Stimulated activated naive CD8-positive, alpha-beta T cell treated with anti-CD3 and anti-CD28 coated beads, Interleukin-15, Interleukin-2, amounts not matched to agents 100 ng/mL and 50 ng/mL, for 24 hours (primary cell): Measurements from ENCODE around the gene RPL29.

Experiments used
- H3K27ac Mint-ChIP-seq: one replicate; pipeline ENCODE4 v1.8.0; 2021; ENCODE audit warnings: mild to moderate bottlenecking, mixed read lengths
- H3K27me3 Mint-ChIP-seq: one replicate; pipeline ENCODE4 v1.8.0; 2021; ENCODE audit warnings: mixed read lengths
- H3K36me3 Mint-ChIP-seq: one replicate; pipeline ENCODE4 v1.8.0; 2021; ENCODE audit warnings: low read depth, mixed read lengths
- H3K4me1 Mint-ChIP-seq: one replicate; pipeline ENCODE4 v1.8.0; 2021; ENCODE audit warnings: low read depth, mixed read lengths
- H3K4me3 Mint-ChIP-seq: one replicate; pipeline ENCODE4 v1.8.0; 2021; ENCODE audit warnings: mild to moderate bottlenecking, mixed read lengths
- H3K9me3 Mint-ChIP-seq: one replicate; pipeline ENCODE4 v1.8.0; 2021; ENCODE audit warnings: mixed read lengths

RPL29 gene

GRCh38 chr3:51971350-51971749, 24.3 kb downstream of the RPL29 start:
- no peaks in the 10 kb centered on the region for H3K9me3 Mint-ChIP-seq
- H3K27me3 Mint-ChIP-seq: no peaks in the 10 kb centered on the region
- H3K4me1 Mint-ChIP-seq: peaks cover 41% of the 10 kb centered on the region
- no peak overlapping the region for H3K4me3 Mint-ChIP-seq
- H3K36me3 Mint-ChIP-seq: no peaks in the 10 kb centered on the region
- no peak overlapping the region for H3K27ac Mint-ChIP-seq

GRCh38 chr3:51970606-51971300, 24.9 kb downstream of the RPL29 start:
- no peak overlapping the region for H3K4me3 Mint-ChIP-seq
- H3K9me3 Mint-ChIP-seq: no peaks in the 10 kb centered on the region
- peaks cover 35% of the 10 kb centered on the region for H3K4me1 Mint-ChIP-seq
- no peaks in the 10 kb centered on the region for H3K36me3 Mint-ChIP-seq
- no peak overlapping the region for H3K27ac Mint-ChIP-seq
- H3K27me3 Mint-ChIP-seq: no peaks in the 10 kb centered on the region

DNA sequence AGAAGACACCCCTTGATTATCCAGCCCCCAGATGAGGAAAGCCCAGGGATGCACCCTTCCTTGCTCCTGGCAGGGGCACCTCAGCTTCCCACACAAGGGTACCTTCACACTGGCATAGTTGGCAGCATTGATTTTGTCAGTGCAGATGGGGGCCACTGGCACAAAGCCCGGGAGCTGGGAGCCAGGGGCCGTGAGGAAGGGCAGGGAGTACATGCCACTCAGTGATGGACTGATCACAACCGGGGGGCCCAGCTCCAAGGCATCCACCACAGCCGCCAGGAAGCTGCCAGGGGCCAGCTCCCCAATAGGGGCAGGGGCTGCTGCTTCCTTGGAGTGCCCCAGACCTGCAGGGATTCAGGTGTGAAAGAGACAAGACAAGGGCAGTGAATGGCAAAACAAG, 25.9 kb downstream of the RPL29 start:
- H3K4me3 Mint-ChIP-seq: no peak overlapping the region
- no peaks in the 10 kb centered on the region for H3K9me3 Mint-ChIP-seq
- no peaks in the 10 kb centered on the region for H3K27me3 Mint-ChIP-seq
- H3K36me3 Mint-ChIP-seq: no peaks in the 10 kb centered on the region
- H3K27ac Mint-ChIP-seq: no peak overlapping the region
- peaks cover 28% of the 10 kb centered on the region for H3K4me1 Mint-ChIP-seq

- Mint-ChIP-seq H3K36me3 (no peaks in the 10 kb centered on the region), H3K27ac (no peak overlapping the region), H3K27me3 (no peaks in the 10 kb centered on the region), H3K4me3 (no peak overlapping the region), H3K4me1 (peaks cover 21% of the 10 kb centered on the region), H3K9me3 (no peaks in the 10 kb centered on the region)
Observed at GRCh38 chr3:51968883-51969678, 26.6 kb downstream of the RPL29 start.

DNA sequence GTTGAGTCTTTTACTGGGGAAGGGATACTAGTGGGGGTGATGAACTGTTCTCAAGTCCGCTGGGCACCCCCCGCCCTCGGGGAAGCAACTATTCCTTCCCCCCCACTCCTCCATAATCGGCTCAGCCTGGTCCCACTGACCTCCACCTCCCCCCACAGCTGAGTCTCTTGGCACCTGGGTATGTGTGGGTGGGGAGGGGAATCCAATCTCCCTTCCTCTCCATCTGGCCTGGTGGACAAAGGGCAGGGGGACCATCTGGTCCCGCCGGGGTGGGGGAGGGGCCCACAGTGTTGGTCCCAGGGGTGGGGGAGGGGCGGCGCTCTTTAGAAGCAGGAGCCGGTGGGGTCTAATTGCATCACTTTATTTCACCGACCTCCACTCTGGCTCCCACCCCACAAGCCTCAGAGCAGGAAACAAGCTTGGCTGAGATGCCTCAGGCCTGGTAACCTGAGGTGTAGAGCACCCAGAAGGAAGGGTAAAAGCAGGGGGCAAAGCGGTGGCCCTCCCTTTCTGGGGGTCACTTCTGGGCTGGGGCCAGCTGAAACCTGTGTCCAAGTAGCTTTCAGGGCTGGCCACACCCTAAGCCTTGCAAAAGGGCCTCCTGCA, 27.4 kb downstream of the RPL29 start:
- peaks cover 17% of the 10 kb centered on the region for H3K4me1 Mint-ChIP-seq
- no peaks in the 10 kb centered on the region for H3K36me3 Mint-ChIP-seq
- H3K9me3 Mint-ChIP-seq: no peaks in the 10 kb centered on the region
- no peak overlapping the region for H3K27ac Mint-ChIP-seq
- peak overlapping the region; percentile 78 for H3K4me3 Mint-ChIP-seq
- no peaks in the 10 kb centered on the region for H3K27me3 Mint-ChIP-seq

- Mint-ChIP-seq H3K9me3 (no peaks in the 10 kb centered on the region), H3K27me3 (no peaks in the 10 kb centered on the region), H3K27ac (peak within 1 kb of the TSS; percentile 36), H3K4me1 (peaks cover 17% of the 10 kb centered on the region), H3K4me3 (peak within 1 kb of the TSS; percentile 78), H3K36me3 (no peaks in the 10 kb centered on the region)
Observed at GRCh38 chr3:51967384-51968169, 28.1 kb downstream of the RPL29 start, which contains the start of gene PCBP4. PCBP4 (minus strand) TSS chr3:51967454; CDS start chr3:51961240, 6,214 bp downstream.

DNA sequence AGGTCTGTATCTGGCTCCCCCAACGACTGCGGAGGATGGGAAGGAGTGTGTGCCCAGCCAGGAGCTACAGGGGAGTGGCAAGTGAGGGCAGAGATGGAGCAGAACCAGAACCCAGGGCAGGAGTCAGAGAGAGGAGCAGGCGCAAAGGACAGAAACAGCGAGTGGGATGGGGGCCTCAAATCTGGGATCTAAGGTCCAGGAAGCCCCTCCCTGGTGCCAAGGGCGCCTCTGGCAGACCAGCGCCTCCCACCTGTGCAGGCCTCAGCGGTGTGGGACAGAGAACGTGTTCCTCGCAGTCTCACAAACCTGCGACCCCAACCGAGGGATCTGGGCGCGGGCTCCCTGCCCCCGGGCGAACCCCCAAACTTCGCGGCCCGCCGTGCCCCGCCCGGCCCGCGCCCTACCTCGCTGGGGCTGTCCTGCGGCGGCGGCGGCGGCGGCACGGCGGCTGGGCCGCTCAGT, 28.7 kb downstream of the RPL29 start:
- Mint-ChIP-seq H3K27ac (no peak overlapping the region), H3K4me1 (peaks cover 11% of the 10 kb centered on the region)

GRCh38 chr3:51966486-51966885, 29.2 kb downstream of the RPL29 start:
- Mint-ChIP-seq H3K4me1 (peaks cover 11% of the 10 kb centered on the region), H3K36me3 (no peaks in the 10 kb centered on the region), H3K27ac (no peak overlapping the region), H3K4me3 (peak overlapping the region; percentile 74), H3K9me3 (no peaks in the 10 kb centered on the region), H3K27me3 (no peaks in the 10 kb centered on the region)

More for the DNA sequence above, 28.7 kb downstream of the RPL29 start:
- no peaks in the 10 kb centered on the region for H3K27me3 Mint-ChIP-seq
- no peaks in the 10 kb centered on the region for H3K36me3 Mint-ChIP-seq
- H3K9me3 Mint-ChIP-seq: no peaks in the 10 kb centered on the region
- peak overlapping the region; percentile 74 for H3K4me3 Mint-ChIP-seq

DNA sequence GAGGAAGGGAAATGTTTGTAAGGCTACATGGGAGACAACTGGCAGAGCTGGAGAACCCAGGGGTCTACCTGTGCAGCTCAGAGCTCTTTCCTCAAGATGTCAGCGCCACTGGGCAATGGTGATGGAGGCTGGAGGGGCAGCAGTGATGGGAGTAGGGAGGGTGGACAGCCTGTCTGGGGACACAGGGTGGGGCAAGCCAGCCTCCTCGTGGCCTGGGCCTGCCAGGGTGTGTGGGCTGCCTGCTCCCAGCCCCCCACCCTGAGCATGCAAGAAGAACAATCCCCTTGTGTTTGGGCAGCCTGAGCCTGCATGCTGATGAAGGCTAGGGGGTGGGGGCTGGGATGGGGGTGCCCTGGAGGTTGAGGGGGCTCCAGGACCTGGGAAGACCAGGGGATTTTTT, 29.7 kb downstream of the RPL29 start:
- Mint-ChIP-seq H3K4me3 (no peak overlapping the region), H3K27ac (no peak overlapping the region), H3K9me3 (no peaks in the 10 kb centered on the region), H3K36me3 (no peaks in the 10 kb centered on the region), H3K4me1 (peaks cover 11% of the 10 kb centered on the region), H3K27me3 (no peaks in the 10 kb centered on the region)

DNA sequence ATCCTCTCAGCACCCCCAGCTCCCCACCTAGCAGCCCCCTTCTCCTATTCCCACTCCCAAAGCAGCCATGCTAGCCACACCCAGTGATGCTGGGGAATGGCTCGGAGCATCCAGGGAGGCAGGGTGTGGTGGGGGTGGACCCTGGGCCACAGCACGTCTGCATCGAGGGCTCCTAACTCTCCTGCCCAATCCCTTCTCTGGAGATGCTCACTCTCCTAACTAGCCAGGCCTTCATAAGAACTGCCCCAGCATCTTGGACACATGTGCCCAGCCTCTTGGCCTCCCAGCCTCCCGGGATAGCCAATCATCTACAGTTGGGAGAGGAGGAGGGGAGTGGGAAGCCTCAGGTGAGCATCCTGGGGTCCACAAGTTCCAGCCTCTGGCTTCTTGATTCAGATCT, 31.2 kb downstream of the RPL29 start:
- H3K4me3 Mint-ChIP-seq: no peak overlapping the region
- no peaks in the 10 kb centered on the region for H3K27me3 Mint-ChIP-seq
- no peaks in the 10 kb centered on the region for H3K9me3 Mint-ChIP-seq
- H3K4me1 Mint-ChIP-seq: peaks cover 11% of the 10 kb centered on the region
- no peaks in the 10 kb centered on the region for H3K36me3 Mint-ChIP-seq
- H3K27ac Mint-ChIP-seq: no peak overlapping the region

GRCh38 chr3:51963951-51964451, 31.7 kb downstream of the RPL29 start:
- Mint-ChIP-seq H3K36me3 (no peaks in the 10 kb centered on the region), H3K4me3 (no peak overlapping the region), H3K27me3 (no peaks in the 10 kb centered on the region), H3K9me3 (no peaks in the 10 kb centered on the region), H3K27ac (no peak overlapping the region), H3K4me1 (peaks cover 8% of the 10 kb centered on the region)

DNA sequence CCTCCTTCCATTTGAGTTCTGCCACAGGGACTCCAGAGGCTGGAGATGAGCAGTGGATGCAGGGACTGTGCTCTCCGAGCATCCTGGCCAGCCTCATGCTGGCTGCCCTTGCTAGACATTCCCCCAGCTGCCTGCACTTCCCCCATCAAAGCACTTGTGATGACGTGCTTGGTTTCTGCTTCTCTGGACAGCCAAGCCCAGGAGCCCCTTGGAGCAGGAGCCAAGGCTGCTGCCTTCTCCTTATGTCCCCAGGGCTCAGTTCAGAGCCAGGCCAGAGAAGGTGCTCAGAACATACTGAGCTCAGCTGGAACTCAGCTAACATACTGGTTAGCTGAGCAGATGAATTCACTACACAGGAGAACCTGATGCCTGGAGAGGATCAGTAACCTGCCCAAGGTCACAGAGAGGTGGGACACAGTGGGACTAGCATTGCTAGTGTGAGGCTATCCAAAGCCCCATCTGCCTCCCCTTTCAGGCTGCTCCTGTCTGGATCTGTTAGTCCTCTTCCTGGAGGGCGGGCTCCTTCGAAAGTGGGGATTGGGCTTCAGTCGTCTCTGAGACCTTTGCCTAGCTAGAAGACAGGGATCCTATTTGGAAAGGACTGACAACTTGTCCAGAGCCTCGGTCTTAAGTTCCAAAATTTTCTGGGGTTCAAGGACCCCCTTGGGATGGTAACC, 32.7 kb downstream of the RPL29 start:
- no peaks in the 10 kb centered on the region for H3K27me3 Mint-ChIP-seq
- no peaks in the 10 kb centered on the region for H3K9me3 Mint-ChIP-seq
- H3K4me1 Mint-ChIP-seq: peaks cover 4% of the 10 kb centered on the region
- H3K4me3 Mint-ChIP-seq: no peak overlapping the region
- H3K27ac Mint-ChIP-seq: no peak overlapping the region
- H3K36me3 Mint-ChIP-seq: peaks cover 4% of the 10 kb centered on the region

GRCh38 chr3:51961602-51962569, 33.8 kb downstream of the RPL29 start:
- no peak overlapping the region for H3K27ac Mint-ChIP-seq
- H3K36me3 Mint-ChIP-seq: peaks cover 4% of the 10 kb centered on the region
- no peaks in the 10 kb centered on the region for H3K9me3 Mint-ChIP-seq
- H3K4me3 Mint-ChIP-seq: no peak overlapping the region
- peaks cover 4% of the 10 kb centered on the region for H3K4me1 Mint-ChIP-seq
- no peaks in the 10 kb centered on the region for H3K27me3 Mint-ChIP-seq
